ENCODE measurements around the gene SUN1.

Gene SUN1

DNA sequence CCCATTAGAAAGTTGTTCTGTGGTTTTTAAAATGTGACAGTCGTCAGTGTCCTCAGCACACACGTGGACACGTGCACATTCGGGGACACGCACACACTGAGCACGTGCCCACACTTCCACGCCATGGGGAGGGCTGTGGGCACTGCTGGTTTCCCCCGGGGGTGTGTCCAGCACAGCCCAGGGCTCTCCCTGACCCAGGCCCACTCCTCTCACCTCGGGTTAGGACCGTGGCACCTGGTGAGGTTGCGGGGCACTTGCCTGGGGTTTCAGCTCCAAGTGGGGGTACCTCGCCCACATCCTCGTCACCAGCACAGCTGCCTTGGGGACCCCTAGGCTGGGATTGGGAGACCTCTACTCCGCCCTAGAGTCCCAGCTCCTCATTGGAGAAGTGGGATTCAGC is 64.8 kb downstream of the SUN1 start:
- POLR2A ChIA-PET = no interaction called here
- no peak for TF ChIP-seq ZNF404 (tag by site-specific recombination; IDR thresholded peaks at IDR 0.05)
- TF ChIP-seq ZNF830 (tag by site-specific recombination; IDR thresholded peaks at IDR 0.05; ENCODE audit: low read depth) = no peak
- TF ChIP-seq ZNF157 (tag by site-specific recombination; IDR thresholded peaks at IDR 0.05) = no peak
- TF ChIP-seq ZNF341 (tag by site-specific recombination; IDR thresholded peaks at IDR 0.05; ENCODE audit: low read depth) = 0 out of 2 replicates have a peak, but pooled peaks have one; percentile 41
- Histone ChIP-seq H3K27ac (ENCODE audit: extremely low read depth, low read depth, low read length) (no peak overlapping the region), H3K4me1 (ENCODE audit: control insufficient read depth, insufficient read depth, low read length) (peaks cover 5% of the 10 kb centered on the region; the same call in 1 of the 2 replicates), H3K9me3 (ENCODE audit: control insufficient read depth, insufficient read depth, low read depth, low read length) (no peaks in the 10 kb centered on the region), H3K36me3 (ENCODE audit: control insufficient read depth in 2 of 2, insufficient read depth in 1 of 2, low read length in 2 of 2) (peaks cover 13 to 51% of the 10 kb centered on the region in 2 experiments; a peak in 2 of 3 replicates), H3K4me3 (ENCODE audit: low read depth, low read length) (no peak overlapping the region)
- CTCF ChIA-PET = no interaction called here

DNA sequence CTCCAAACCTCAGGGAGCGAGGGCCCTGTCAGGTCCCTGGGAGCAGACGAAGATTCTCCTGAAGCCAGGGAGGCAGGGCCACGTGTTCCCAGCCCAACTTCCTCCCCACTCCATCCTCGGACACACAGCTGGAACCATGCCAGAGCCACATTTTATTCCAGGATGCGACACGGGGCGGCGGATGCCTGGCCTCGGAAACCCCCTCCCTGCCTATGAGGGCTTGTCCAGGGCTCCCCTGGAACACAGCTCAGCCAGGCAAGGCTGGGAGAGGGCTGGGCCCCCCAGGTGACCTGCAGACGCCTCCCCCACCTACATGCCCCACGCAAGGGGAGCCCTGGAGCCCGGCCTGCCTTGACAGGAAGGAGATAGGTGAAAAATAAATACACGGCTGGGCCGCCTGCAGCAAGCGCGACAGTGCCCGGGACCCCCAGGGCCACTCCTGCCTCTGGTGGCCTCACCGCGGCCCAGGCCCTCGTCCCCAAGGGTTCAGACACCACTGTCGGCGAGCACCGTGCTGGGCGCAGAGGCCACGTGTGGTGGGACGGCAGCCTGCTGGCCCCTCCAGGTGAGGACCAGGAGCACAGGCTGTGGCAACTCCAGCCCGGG is 65.6 kb downstream of the SUN1 start:
- CTCF ChIA-PET = interaction anchor here (0.7 to 1.0 kb wide), 2 partner anchors 281 to 576 kb away, joined by 3 read pairs; no protein-coding TSS in a partner anchor
- POLR2A ChIA-PET = no interaction called here
- H3K4me3 ChIP-seq (ENCODE audit: low read depth, low read length) = no peak overlapping the region
- no peak overlapping the region for H3K27ac ChIP-seq (ENCODE audit: extremely low read depth, low read depth, low read length)
- peaks cover 5% of the 10 kb centered on the region; the same call in 1 of the 2 replicates for H3K4me1 ChIP-seq (ENCODE audit: control insufficient read depth, insufficient read depth, low read length)
- H3K9me3 ChIP-seq (ENCODE audit: control insufficient read depth, insufficient read depth, low read depth, low read length) = no peaks in the 10 kb centered on the region
- H3K36me3 ChIP-seq (ENCODE audit: control insufficient read depth in 2 of 2, insufficient read depth in 1 of 2, low read length in 2 of 2) = peaks cover 6 to 43% of the 10 kb centered on the region in 2 experiments; a peak in 2 of 3 replicates
- TF ChIP-seq YY1 (tag by site-specific recombination; IDR thresholded peaks at IDR 0.05) (no peak), ZBTB1 (tag by site-specific recombination; IDR thresholded peaks at IDR 0.05) (no peak), ZNF561 (tag by site-specific recombination; IDR thresholded peaks at IDR 0.05; ENCODE audit: borderline replicate concordance) (no peak), ZNF623 (tag by site-specific recombination; IDR thresholded peaks at IDR 0.05) (no peak), GLIS1 (tag by site-specific recombination; IDR thresholded peaks at IDR 0.05) (peak; percentile 31; the same call in 1 of the 2 replicates), ZNF223 (tag by site-specific recombination; IDR thresholded peaks at IDR 0.05) (no peak), ZNF354C (tag by site-specific recombination; IDR thresholded peaks at IDR 0.05; ENCODE audit: borderline replicate concordance, low read depth) (no peak), ZNF175 (tag by site-specific recombination; IDR thresholded peaks at IDR 0.05) (no peak), ZNF549 (tag by site-specific recombination; IDR thresholded peaks at IDR 0.05) (no peak), ZBTB48 (tag by site-specific recombination; IDR thresholded peaks at IDR 0.05) (peak; percentile 67; the same call in 1 of the 2 replicates), TCF7L2 (IDR thresholded peaks at IDR 0.05; ENCODE audit: borderline replicate concordance, low read depth, low read length) (no peak), OVOL3 (tag by site-specific recombination; IDR thresholded peaks at IDR 0.05) (no peak), ZIC2 (tag by site-specific recombination; IDR thresholded peaks at IDR 0.05) (no peak), WT1 (tag by site-specific recombination; IDR thresholded peaks at IDR 0.05) (peak; percentile 38; the same call in 1 of the 2 replicates), KLF8 (tag by site-specific recombination; IDR thresholded peaks at IDR 0.05) (peak; percentile 29; the same call in 1 of the 2 replicates)
- TF ChIP-seq, protein P1, sequence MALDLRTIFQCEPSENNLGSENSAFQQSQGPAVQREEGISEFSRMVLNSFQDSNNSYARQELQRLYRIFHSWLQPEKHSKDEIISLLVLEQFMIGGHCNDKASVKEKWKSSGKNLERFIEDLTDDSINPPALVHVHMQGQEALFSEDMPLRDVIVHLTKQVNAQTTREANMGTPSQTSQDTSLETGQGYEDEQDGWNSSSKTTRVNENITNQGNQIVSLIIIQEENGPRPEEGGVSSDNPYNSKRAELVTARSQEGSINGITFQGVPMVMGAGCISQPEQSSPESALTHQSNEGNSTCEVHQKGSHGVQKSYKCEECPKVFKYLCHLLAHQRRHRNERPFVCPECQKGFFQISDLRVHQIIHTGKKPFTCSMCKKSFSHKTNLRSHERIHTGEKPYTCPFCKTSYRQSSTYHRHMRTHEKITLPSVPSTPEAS (tag by site-specific recombination; IDR thresholded peaks at IDR 0.05) = no peak
- TF ChIP-seq, protein P2, sequence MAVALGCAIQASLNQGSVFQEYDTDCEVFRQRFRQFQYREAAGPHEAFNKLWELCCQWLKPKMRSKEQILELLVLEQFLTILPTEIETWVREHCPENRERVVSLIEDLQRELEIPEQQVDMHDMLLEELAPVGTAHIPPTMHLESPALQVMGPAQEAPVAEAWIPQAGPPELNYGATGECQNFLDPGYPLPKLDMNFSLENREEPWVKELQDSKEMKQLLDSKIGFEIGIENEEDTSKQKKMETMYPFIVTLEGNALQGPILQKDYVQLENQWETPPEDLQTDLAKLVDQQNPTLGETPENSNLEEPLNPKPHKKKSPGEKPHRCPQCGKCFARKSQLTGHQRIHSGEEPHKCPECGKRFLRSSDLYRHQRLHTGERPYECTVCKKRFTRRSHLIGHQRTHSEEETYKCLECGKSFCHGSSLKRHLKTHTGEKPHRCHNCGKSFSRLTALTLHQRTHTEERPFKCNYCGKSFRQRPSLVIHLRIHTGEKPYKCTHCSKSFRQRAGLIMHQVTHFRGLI (tag by site-specific recombination; IDR thresholded peaks at IDR 0.05) = peak; percentile 38; the same call in 1 of the 2 replicates
- TF ChIP-seq, protein P3, sequence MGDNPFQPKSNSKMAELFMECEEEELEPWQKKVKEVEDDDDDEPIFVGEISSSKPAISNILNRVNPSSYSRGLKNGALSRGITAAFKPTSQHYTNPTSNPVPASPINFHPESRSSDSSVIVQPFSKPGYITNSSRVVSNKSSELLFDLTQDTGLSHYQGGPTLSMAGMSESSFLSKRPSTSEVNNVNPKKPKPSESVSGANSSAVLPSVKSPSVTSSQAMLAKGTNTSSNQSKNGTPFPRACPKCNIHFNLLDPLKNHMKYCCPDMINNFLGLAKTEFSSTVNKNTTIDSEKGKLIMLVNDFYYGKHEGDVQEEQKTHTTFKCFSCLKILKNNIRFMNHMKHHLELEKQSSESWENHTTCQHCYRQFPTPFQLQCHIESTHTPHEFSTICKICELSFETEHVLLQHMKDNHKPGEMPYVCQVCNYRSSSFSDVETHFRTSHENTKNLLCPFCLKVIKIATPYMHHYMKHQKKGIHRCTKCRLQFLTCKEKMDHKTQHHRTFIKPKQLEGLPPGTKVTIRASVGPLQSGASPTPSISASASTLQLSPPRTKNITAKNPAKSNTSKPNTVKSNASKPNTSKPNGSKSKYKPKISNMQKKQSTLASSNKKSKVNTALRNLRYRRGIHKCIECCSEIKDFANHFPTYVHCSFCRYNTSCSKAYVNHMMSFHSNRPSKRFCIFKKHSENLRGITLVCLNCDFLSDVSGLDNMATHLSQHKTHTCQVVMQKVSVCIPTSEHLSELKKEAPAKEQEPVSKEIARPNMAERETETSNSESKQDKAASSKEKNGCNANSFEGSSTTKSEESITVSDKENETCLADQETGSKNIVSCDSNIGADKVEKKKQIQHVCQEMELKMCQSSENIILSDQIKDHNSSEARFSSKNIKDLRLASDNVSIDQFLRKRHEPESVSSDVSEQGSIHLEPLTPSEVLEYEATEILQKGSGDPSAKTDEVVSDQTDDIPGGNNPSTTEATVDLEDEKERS (tag by site-specific recombination; IDR thresholded peaks at IDR 0.05) = no peak
- TF ChIP-seq, protein P4, sequence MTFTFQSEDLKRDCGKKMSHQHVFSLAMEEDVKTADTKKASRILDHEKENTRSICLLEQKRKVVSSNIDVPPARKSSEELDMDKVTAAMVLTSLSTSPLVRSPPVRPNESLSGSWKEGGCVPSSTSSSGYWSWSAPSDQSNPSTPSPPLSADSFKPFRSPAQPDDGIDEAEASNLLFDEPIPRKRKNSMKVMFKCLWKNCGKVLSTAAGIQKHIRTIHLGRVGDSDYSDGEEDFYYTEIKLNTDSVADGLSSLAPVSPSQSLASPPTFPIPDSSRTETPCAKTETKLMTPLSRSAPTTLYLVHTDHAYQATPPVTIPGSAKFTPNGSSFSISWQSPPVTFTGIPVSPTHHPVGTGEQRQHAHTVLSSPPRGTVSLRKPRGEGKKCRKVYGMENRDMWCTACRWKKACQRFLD (tag by site-specific recombination; IDR thresholded peaks at IDR 0.05) = no peak
- TF ChIP-seq, protein P5, sequence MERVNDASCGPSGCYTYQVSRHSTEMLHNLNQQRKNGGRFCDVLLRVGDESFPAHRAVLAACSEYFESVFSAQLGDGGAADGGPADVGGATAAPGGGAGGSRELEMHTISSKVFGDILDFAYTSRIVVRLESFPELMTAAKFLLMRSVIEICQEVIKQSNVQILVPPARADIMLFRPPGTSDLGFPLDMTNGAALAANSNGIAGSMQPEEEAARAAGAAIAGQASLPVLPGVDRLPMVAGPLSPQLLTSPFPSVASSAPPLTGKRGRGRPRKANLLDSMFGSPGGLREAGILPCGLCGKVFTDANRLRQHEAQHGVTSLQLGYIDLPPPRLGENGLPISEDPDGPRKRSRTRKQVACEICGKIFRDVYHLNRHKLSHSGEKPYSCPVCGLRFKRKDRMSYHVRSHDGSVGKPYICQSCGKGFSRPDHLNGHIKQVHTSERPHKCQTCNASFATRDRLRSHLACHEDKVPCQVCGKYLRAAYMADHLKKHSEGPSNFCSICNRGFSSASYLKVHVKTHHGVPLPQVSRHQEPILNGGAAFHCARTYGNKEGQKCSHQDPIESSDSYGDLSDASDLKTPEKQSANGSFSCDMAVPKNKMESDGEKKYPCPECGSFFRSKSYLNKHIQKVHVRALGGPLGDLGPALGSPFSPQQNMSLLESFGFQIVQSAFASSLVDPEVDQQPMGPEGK (tag by site-specific recombination; IDR thresholded peaks at IDR 0.05) = 0 out of 2 replicates have a peak, but pooled peaks have one; percentile 16

Measured in HEK293 (cell line).